GM12878 (cell line): ENCODE data around the gene KCNJ16. TPM values are rescaled to one million over a fixed set of nuclear protein-coding genes. Genes with fewer than 3 reads are reported as not detected.

ENCODE experiments used
- ATF3 ChIP-seq: IDR thresholded peaks from 2 replicates; pipeline ENCODE4 v1.6.1; 2011; ENCODE audit warnings: low read depth, mild to moderate bottlenecking, low read length, moderate library complexity, borderline replicate concordance; ENCODE audit errors: extremely low read depth
- BCLAF1 ChIP-seq: fragments of 450-650 bp; IDR thresholded peaks from 2 replicates; pipeline ENCODE4 v1.6.1; 2017; ENCODE audit warnings: antibody characterized with exemption, mild to moderate bottlenecking, moderate library complexity
- DPF2 ChIP-seq: fragments of 450-650 bp; IDR thresholded peaks from 2 replicates; pipeline ENCODE4 v1.6.1; 2017; ENCODE audit warnings: mild to moderate bottlenecking
- ESRRA ChIP-seq: IDR thresholded peaks from 2 replicates; pipeline ENCODE4 v1.6.1; 2012; ENCODE audit warnings: mild to moderate bottlenecking, low read length, improper control_type of control experiment
- GATAD2B ChIP-seq: fragments of 450-650 bp; conservative IDR thresholded peaks from 2 replicates; pipeline ENCODE4 v1.6.1; 2017; ENCODE audit warnings: low read depth, mild to moderate bottlenecking, moderate library complexity
- HCFC1 ChIP-seq: fragments of 150-350 bp; IDR thresholded peaks from 2 replicates; pipeline ENCODE4 v1.6.1; 2014; ENCODE audit warnings: low read length
- IKZF1 ChIP-seq: fragments of 450-650 bp; conservative IDR thresholded peaks from 2 replicates; pipeline ENCODE4 v1.6.1; 2017; ENCODE audit warnings: antibody characterized with exemption, mild to moderate bottlenecking
- IKZF2 ChIP-seq, 2 experiments: fragments of 450-650 bp; IDR thresholded peaks; 2 replicates each; pipeline ENCODE4 v1.6.1; 2017; ENCODE audit warnings: mild to moderate bottlenecking in 2 of 2, moderate library complexity in 2 of 2
- LARP7 ChIP-seq: fragments of 450-650 bp; IDR thresholded peaks from 2 replicates; pipeline ENCODE4 v1.6.1; 2017; ENCODE audit warnings: mild to moderate bottlenecking
- MEF2A ChIP-seq: IDR thresholded peaks from 2 replicates; pipeline ENCODE4 v1.6.1; 2011; ENCODE audit warnings: low read depth, mild to moderate bottlenecking, low read length, moderate library complexity; ENCODE audit not compliant: insufficient read depth
- MXI1 ChIP-seq: fragments of 150-350 bp; IDR thresholded peaks from 2 replicates; pipeline ENCODE4 v1.6.1; 2011; ENCODE audit warnings: low read depth, mild to moderate bottlenecking, inconsistent platforms, low read length, improper control_type of control experiment
- NR2C1 ChIP-seq: fragments of 450-650 bp; IDR thresholded peaks from 2 replicates; pipeline ENCODE4 v1.6.1; 2017; ENCODE audit warnings: antibody characterized with exemption, mild to moderate bottlenecking, moderate library complexity
- PRDM15 ChIP-seq: fragments of 450-650 bp; formaldehyde crosslinking; IDR thresholded peaks from 2 replicates; pipeline ENCODE4 v1.4.0; 2020; ENCODE audit warnings: mild to moderate bottlenecking, moderate library complexity
- RELA ChIP-seq: fragments of 450-650 bp; IDR thresholded peaks from 2 replicates; pipeline ENCODE4 v1.8.0; 2014; ENCODE audit warnings: borderline replicate concordance; ENCODE audit not compliant: partially characterized antibody
- SMAD5 ChIP-seq: IDR thresholded peaks from 2 replicates; pipeline ENCODE4 v1.6.1; 2016; ENCODE audit warnings: antibody characterized with exemption, low read depth
- SREBF1 ChIP-seq: IDR thresholded peaks from 2 replicates; pipeline ENCODE4 v1.6.1; 2012; ENCODE audit warnings: mild to moderate bottlenecking, low read length
- ZNF24 ChIP-seq: fragments of 450-650 bp; IDR thresholded peaks from 2 replicates; pipeline ENCODE4 v1.6.1; 2017; ENCODE audit warnings: antibody characterized with exemption, mild to moderate bottlenecking
- polyA plus RNA-seq, 11 experiments: library from polyadenylated mRNA; depleted of rRNA in 4 of 11; unstranded in 6 of 11; stranded (reverse) in 5 of 11; fragments of >200 nt; fragmentation: Nextera tagmentation in 4 of 11; fragmentation: Illumina TruSeq in 1 of 11; extraction: Ambion mirVana in 4 of 11; extraction: Trizol in 1 of 11; gene quantifications; 1 replicate in 1 of 11; 2 replicates in 10 of 11; pipeline versions ENCODE4 v1.2.1 to v1.2.3, GENCODE V29; 2011 to 2016; ENCODE audit warnings: inconsistent platforms in 2 of 11, missing spikeins in 2 of 11, low read depth in 1 of 11
- total RNA-seq, 4 experiments: library from RNA; depleted of rRNA in 3 of 4; stranded (reverse); fragments of >200 nt in 3 of 4; fragmentation: Illumina TruSeq in 1 of 4; extraction: Trizol in 1 of 4; gene quantifications; 2 replicates each; pipeline versions ENCODE4 v1.2.1 to v1.2.3, GENCODE V29; 2013 to 2021

Gene KCNJ16
- total and polyA plus RNA-seq, 10 of the 15 experiments (the other 5 are each of a cell fraction or from before 2014, with no cell fraction given) = 0.08 to 0.24 (median 0.20) TPM; not detected in 7

GRCh38 chr17:70168977-70169708 lies 94.1 kb downstream of the KCNJ16 start, which contains the start of gene KCNJ2 (continued):
- TF ChIP-seq IKZF2 (IDR thresholded peaks at IDR 0.05) (peak in 1 of 2 experiments; percentile 6; a peak in 2 of 4 replicates), BCLAF1 (0 out of 2 replicates have a peak, but pooled peaks have one; percentile 39), MXI1 (0 out of 2 replicates have a peak, but pooled peaks have one; percentile 10), PRDM15 (CRISPR knock-in tag) (no peak), SMAD5 (0 out of 2 replicates have a peak, but pooled peaks have one; percentile 44), SREBF1 (no peak), GATAD2B (peak; percentile 91), NR2C1 (peak; percentile 27; the same call in 1 of the 2 replicates), HCFC1 (no peak), LARP7 (peak; percentile 64), IKZF1 (peak; percentile 93), MEF2A (no peak), DPF2 (peak; percentile 72), ESRRA (no peak), ATF3 (no peak), ZNF24 (0 out of 2 replicates have a peak, but pooled peaks have one; percentile 38), RELA (no peak)
